Neuronal stem cell (in vitro differentiated cells): ENCODE data around the gene TKTL2.
A peak's percentile ranks its signal among the peaks of the same experiment; 100 is the strongest.

Experiments
- DNase-seq: peaks from one replicate; pipeline ENCODE4 v3.0.0-alpha.2; 2013; ENCODE audit warnings: low spot score
- H2AFZ ChIP-seq: one replicate; pipeline ENCODE4 v1.6.1; 2013; ENCODE audit warnings: mild to moderate bottlenecking, low read length, inconsistent platforms
- H2AK5ac ChIP-seq: 2 replicates; pipeline ENCODE4 v1.6.1; 2013; ENCODE audit warnings: low read depth, mild to moderate bottlenecking, inconsistent platforms, low read length, moderate library complexity, mixed read lengths
- H2BK120ac ChIP-seq: 2 replicates; pipeline ENCODE4 v1.6.1; 2013; ENCODE audit warnings: low read depth, mild to moderate bottlenecking, inconsistent platforms, low read length, moderate library complexity, mixed read lengths
- H2BK12ac ChIP-seq: one replicate; pipeline ENCODE4 v1.6.1; 2013; ENCODE audit warnings: low read length, inconsistent platforms
- H2BK15ac ChIP-seq: 2 replicates; pipeline ENCODE4 v1.6.1; 2013; ENCODE audit warnings: mild to moderate bottlenecking, low read length, inconsistent platforms, mixed read lengths
- H2BK5ac ChIP-seq: one replicate; pipeline ENCODE4 v1.6.1; 2013; ENCODE audit warnings: inconsistent platforms, mild to moderate bottlenecking, low read length, moderate library complexity
- H3K14ac ChIP-seq: one replicate; pipeline ENCODE4 v1.6.1; 2013; ENCODE audit warnings: low read length, inconsistent platforms
- H3K18ac ChIP-seq: 2 replicates; pipeline ENCODE4 v1.6.1; 2013; ENCODE audit warnings: low read length, inconsistent platforms
- H3K23ac ChIP-seq: 2 replicates; pipeline ENCODE4 v1.6.1; 2013; ENCODE audit warnings: low read depth, mild to moderate bottlenecking, mixed read lengths, low read length, inconsistent platforms; ENCODE audit not compliant: poor library complexity
- H3K27ac ChIP-seq: replicated peaks from 3 replicates; pipeline ENCODE4 v1.5.1; 2013; ENCODE audit warnings: low read length, inconsistent platforms
- H3K27me3 ChIP-seq, 3 experiments: 2 replicates each; pipeline ENCODE4 v1.6.1; 2013; ENCODE audit warnings: low read length in 3 of 3, mild to moderate bottlenecking in 2 of 3, inconsistent platforms in 1 of 3, low read depth in 1 of 3, mixed read lengths in 1 of 3, moderate library complexity in 1 of 3; ENCODE audit not compliant: control insufficient read depth in 3 of 3, insufficient read depth in 3 of 3
- H3K36me3 ChIP-seq, 2 donors: replicated peaks in 1 of 2; 2 replicates each; pipeline ENCODE4 v1.6.1; 2013; ENCODE audit warnings: low read length in 2 of 2; ENCODE audit not compliant: control insufficient read depth in 2 of 2, insufficient read depth in 2 of 2
- H3K4ac ChIP-seq: 2 replicates; pipeline ENCODE4 v1.6.1; 2013; ENCODE audit warnings: inconsistent platforms, mild to moderate bottlenecking, low read length, moderate library complexity
- H3K4me1 ChIP-seq, 2 donors: 1 replicate in 1 of 2; 2 replicates in 1 of 2; pipeline ENCODE4 v1.6.1; 2013; ENCODE audit warnings: low read length in 2 of 2, low read depth in 1 of 2; ENCODE audit not compliant: control insufficient read depth in 2 of 2, insufficient read depth in 1 of 2
- H3K4me2 ChIP-seq: one replicate; pipeline ENCODE4 v1.6.1; 2013; ENCODE audit warnings: mild to moderate bottlenecking, low read length, inconsistent platforms; ENCODE audit not compliant: insufficient read depth, poor library complexity, severe bottlenecking
- H3K4me3 ChIP-seq, 2 donors: 2 replicates each; pipeline ENCODE4 v1.5.1; 2013; ENCODE audit warnings: low read length in 2 of 2, mild to moderate bottlenecking in 2 of 2, inconsistent platforms in 1 of 2, moderate library complexity in 1 of 2
- H3K79me1 ChIP-seq: one replicate; pipeline ENCODE4 v1.6.1; 2013; ENCODE audit warnings: low read depth, mild to moderate bottlenecking, inconsistent platforms, low read length, moderate library complexity
- H3K9ac ChIP-seq: one replicate; pipeline ENCODE4 v1.6.1; 2013; ENCODE audit warnings: mild to moderate bottlenecking, low read depth, low read length, inconsistent platforms; ENCODE audit not compliant: poor library complexity
- H3K9me3 ChIP-seq, 2 donors: replicated peaks in 1 of 2; 2 replicates each; pipeline versions ENCODE3 to v1.6.1; 2013; ENCODE audit warnings: low read length in 2 of 2, mild to moderate bottlenecking in 2 of 2, inconsistent platforms in 1 of 2, low read depth in 1 of 2, mixed read lengths in 1 of 2, moderate library complexity in 1 of 2; ENCODE audit not compliant: control insufficient read depth in 2 of 2, insufficient read depth in 1 of 2
- H4K8ac ChIP-seq: one replicate; pipeline ENCODE4 v1.6.1; 2013; ENCODE audit warnings: low read depth, mild to moderate bottlenecking, inconsistent platforms, low read length, moderate library complexity
- H4K91ac ChIP-seq: one replicate; pipeline ENCODE4 v1.6.1; 2013; ENCODE audit warnings: low read length, low read depth, mild to moderate bottlenecking, inconsistent platforms; ENCODE audit not compliant: poor library complexity
- WGBS, 2 donors: extraction: QIAGEN DNeasy Blood & Tissue Kit; methylation state at CpG; one replicate each; pipeline ENCODE4 v1.1.7; 2013; ENCODE audit warnings: missing lambda C conversion rate in 2 of 2, mixed read lengths in 1 of 2; ENCODE audit not compliant: insufficient read length in 2 of 2, insufficient replicate concordance in 1 of 2; ENCODE audit errors: extremely low coverage in 2 of 2; 5-methylcytosine and 5-hydroxymethylcytosine counted together

The TKTL2 gene

GRCh38 chr4:163473130-163473529 lies 424 bp downstream of the TKTL2 start:
- Histone ChIP-seq H4K8ac (no peak overlapping the region), H3K14ac (no peak overlapping the region), H3K23ac (peak overlapping the region; percentile 60), H3K9ac (no peak overlapping the region), H2BK12ac (no peak overlapping the region), H2AFZ (no peak overlapping the region), H3K4me2 (no peak overlapping the region), H3K18ac (no peak overlapping the region), H3K9me3 (no peaks in the 10 kb centered on the region), H4K91ac (no peak overlapping the region), H3K4me3 (peak overlapping the region in 1 of 2 donors; percentile 49), H2BK5ac (no peak overlapping the region), H3K4ac (no peak overlapping the region), H2BK15ac (no peak overlapping the region), H3K27ac (no peak overlapping the region), H2BK120ac (no peak overlapping the region), H3K4me1 (no peaks in the 10 kb centered on the region), H3K27me3 (no peaks in the 10 kb centered on the region), H3K36me3 (no peaks in the 10 kb centered on the region), H3K79me1 (no peaks in the 10 kb centered on the region), H2AK5ac (no peak overlapping the region)
- WGBS, 2 donors = no CpG with 5 or more reads among the region's 14 CpGs
- DNase-seq = no peak

GRCh38 chr4:163470391-163470790 lies 3.2 kb downstream of the TKTL2 start:
- Histone ChIP-seq H3K18ac (no peak overlapping the region), H2BK15ac (no peak overlapping the region), H3K14ac (no peak overlapping the region), H3K27ac (no peak overlapping the region), H4K8ac (no peak overlapping the region), H3K79me1 (no peaks in the 10 kb centered on the region), H3K9ac (no peak overlapping the region), H2AK5ac (no peak overlapping the region), H3K4me3 (no peak overlapping the region), H3K4me2 (no peak overlapping the region), H3K23ac (no peak overlapping the region), H2BK5ac (no peak overlapping the region), H3K9me3 (no peaks in the 10 kb centered on the region), H3K4ac (no peak overlapping the region), H2BK12ac (no peak overlapping the region), H3K4me1 (no peaks in the 10 kb centered on the region), H3K27me3 (no peaks in the 10 kb centered on the region), H2AFZ (no peak overlapping the region), H2BK120ac (no peak overlapping the region), H3K36me3 (no peaks in the 10 kb centered on the region), H4K91ac (no peak overlapping the region)
- WGBS, 2 donors = no CpG with 5 or more reads among the region's 3 CpGs
- no peak for DNase-seq

DNA sequence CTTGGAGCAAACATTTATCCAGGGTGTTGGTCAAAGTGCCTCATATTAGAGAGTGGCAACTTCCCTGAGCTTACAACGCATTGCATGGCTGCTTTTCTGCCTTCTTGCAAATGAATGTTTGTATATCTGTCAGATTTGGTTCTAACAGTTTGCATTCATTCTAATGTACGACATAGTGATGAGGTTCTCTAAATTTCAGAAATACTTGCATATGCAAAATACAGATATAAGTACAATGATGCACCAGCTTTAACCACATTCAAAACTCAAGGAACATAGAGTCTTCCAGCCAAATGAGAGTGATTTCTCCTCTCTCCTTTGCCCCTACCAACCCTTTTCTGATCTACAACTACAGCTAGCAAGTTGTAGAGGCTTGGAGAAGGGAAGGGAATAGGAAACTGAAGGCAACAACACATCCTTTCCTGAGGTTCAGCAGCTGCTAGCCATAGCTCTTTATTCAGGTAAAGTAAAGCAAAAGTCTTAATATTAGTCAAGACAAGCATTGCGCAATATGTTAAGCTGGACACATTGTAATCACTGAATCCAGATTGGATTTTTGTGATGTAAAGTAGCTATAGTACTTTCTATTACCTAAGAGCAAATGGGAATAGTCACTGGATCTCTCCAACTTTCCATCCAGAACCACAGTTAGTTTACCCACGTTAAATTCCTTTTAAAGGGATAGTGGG lies 6.3 kb downstream of the TKTL2 start:
- Histone ChIP-seq H3K18ac (no peak overlapping the region), H3K4ac (no peak overlapping the region), H3K9ac (no peak overlapping the region), H3K23ac (no peak overlapping the region), H3K79me1 (no peaks in the 10 kb centered on the region), H4K8ac (no peak overlapping the region), H2AK5ac (no peak overlapping the region), H3K36me3 (no peaks in the 10 kb centered on the region), H2BK15ac (no peak overlapping the region), H3K9me3 (no peaks in the 10 kb centered on the region), H4K91ac (no peak overlapping the region), H3K4me1 (no peaks in the 10 kb centered on the region), H3K27me3 (no peaks in the 10 kb centered on the region), H2AFZ (no peak overlapping the region), H3K4me2 (no peak overlapping the region), H2BK5ac (no peak overlapping the region), H2BK120ac (no peak overlapping the region), H3K27ac (no peak overlapping the region), H2BK12ac (no peak overlapping the region), H3K14ac (no peak overlapping the region), H3K4me3 (no peak overlapping the region)
- DNase-seq = no peak
- no CpG with 5 or more reads among the region's 4 CpGs for WGBS, 2 donors

GRCh38 chr4:163462556-163462955 lies 11.0 kb downstream of the TKTL2 start:
- H4K91ac ChIP-seq = no peak overlapping the region
- H3K18ac ChIP-seq = no peak overlapping the region
- no peak overlapping the region for H3K4me3 ChIP-seq
- H3K4me2 ChIP-seq = no peak overlapping the region
- DNase-seq = no peak
- no peaks in the 10 kb centered on the region for H3K79me1 ChIP-seq
- no peak overlapping the region for H2BK5ac ChIP-seq
- no CpG with 5 or more reads among the region's 5 CpGs for WGBS, 2 donors
- no peak overlapping the region for H3K4ac ChIP-seq
- H3K9ac ChIP-seq = no peak overlapping the region
- no peaks in the 10 kb centered on the region for H3K4me1 ChIP-seq
- H2BK12ac ChIP-seq = no peak overlapping the region
- no peak overlapping the region for H4K8ac ChIP-seq
- no peak overlapping the region for H3K27ac ChIP-seq
- H3K14ac ChIP-seq = no peak overlapping the region
- H3K9me3 ChIP-seq = no peaks in the 10 kb centered on the region
- no peak overlapping the region for H3K23ac ChIP-seq
- H2AFZ ChIP-seq = no peak overlapping the region
- no peaks in the 10 kb centered on the region for H3K36me3 ChIP-seq
- H2BK120ac ChIP-seq = no peak overlapping the region
- H2BK15ac ChIP-seq = no peak overlapping the region
- H3K27me3 ChIP-seq = no peaks in the 10 kb centered on the region
- no peak overlapping the region for H2AK5ac ChIP-seq
